ENCODE data around the gene ICAM4.

DNA sequence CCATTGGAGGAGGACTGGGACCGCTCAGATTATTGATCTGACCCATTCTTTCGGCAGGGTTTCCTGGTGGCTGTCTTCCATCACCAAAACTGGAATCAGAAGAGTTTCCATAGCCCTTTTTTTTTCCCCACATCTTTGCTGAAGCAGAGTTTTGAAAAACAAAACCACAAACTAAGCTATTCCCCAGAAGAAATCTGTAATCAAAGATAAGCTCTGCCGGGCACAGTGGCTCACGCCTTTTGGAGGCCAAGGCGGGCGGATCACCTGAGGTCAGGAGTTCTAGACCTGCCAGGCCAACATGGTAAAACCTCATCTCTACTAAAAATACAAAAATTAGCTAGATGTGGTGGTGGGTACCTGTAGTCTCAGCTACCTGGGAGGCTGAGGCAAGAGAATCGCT is 20.0 kb upstream of the ICAM4 start:
- TF ChIP-seq CTCF (IDR thresholded peaks at IDR 0.05), result no peak
- no peak for TF ChIP-seq POLR2A (IDR thresholded peaks at IDR 0.05)
- no peak for TF ChIP-seq EP300 (IDR thresholded peaks at IDR 0.05)
